AG09319 (cell line): ENCODE results near the gene TRPV5.

ENCODE experiments used
- DNase-seq: peaks from one replicate; pipeline ENCODE4 v3.0.0-alpha.2; 2010; ENCODE audit warnings: low read depth; ENCODE audit errors: extremely low read depth
- CTCF ChIP-seq: IDR thresholded peaks from 2 replicates; pipeline ENCODE4 v1.5.1; 2011; ENCODE audit warnings: low read depth, mild to moderate bottlenecking, inconsistent platforms, low read length, moderate library complexity

The TRPV5 gene

GRCh38 chr7:142862786-142863400 lies 70.7 kb downstream of the TRPV5 start:
- no peak for TF ChIP-seq CTCF
- no peak for DNase-seq

DNA sequence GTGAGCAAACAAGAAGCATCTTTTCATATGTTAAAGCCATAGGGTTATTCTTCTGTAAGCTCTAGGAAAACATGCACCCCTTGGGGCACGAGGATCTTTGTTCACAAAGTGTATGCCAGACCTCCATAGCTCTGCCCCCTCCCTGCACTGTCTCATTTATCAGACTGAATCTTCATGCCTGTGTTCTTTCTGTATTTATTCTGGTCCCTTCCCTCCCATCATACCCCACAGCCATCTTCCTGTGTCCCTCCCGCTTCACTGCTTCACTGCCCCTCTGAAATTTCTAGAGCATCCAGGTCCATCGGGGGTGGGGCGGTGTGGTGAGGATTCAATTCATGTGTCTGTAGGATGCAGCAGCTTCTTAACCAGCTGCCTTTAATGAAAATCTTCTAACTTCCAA lies 71.2 kb downstream of the TRPV5 start:
- no peak for TF ChIP-seq CTCF
- DNase-seq, result no peak

- TF ChIP-seq CTCF, result no peak
- no peak for DNase-seq
Measured at GRCh38 chr7:142860968-142861367, 72.6 kb downstream of the TRPV5 start.

GRCh38 chr7:142859829-142860228 lies 73.7 kb downstream of the TRPV5 start:
- TF ChIP-seq CTCF, result no peak
- DNase-seq, result no peak

DNA sequence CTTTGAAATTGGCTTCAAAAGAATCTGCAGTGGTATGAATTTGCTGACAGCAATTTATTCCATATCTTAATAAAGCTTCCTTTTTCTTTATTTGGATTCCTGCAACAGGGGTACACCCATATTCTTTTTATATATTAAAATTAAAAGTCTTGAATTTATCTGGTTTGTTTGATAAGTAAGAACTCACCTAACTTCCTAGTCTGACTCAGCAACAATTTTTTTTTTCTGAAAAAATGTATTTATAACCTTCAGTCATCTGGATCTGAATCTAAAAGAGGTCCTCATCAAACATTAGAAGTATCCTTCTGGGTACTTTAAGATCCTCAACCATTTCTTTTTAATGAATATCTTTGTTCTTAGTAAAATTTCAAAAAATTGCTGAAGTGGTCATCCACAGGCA lies 74.1 kb downstream of the TRPV5 start:
- no peak for DNase-seq
- no peak for TF ChIP-seq CTCF
